ENCODE data around the gene ZNF816.
"Not testable (repeated sequence)": the region's sequence is repeated elsewhere in the genome, so short reads cannot be mapped to it uniquely, and the experiment has no call there.

Gene ZNF816

DNA sequence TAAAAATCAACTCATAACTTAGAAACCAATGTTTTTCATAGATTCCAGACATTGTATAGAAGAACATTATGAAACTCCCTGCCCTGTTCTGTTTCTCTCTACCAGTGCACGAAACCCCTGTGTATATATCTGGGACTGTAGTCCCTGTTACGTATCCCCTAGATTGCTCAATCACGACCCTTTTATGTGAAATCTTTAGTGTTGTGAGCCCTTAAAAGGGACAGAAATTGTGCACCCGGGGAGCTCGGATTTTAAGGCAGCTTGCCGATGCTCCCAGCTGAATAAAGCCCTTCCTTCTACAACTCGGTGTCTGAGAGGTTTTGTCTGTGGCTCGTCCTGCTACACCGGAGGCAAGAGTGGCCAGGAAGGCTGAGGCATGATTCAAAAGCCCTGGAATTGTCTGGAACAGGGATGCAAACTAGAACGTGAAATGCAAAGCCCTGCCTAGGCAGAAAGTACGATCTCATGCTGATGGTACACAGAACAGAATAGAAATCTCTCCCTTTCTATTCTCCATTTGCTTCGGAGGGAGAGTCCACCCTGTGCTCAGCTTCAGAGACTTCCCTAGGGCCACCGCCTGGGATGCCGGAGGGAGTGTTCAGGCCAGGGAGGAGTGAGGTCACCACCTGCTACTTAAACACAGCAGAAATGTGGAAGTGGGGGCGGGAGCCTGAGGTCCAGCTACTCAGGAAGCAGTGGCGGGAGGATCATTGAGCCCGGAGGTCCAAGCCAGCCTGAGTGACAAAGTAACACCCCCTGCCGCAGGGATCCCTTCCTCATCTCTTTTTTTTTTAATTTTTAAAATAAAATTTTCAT lies 38.7 kb downstream of the ZNF816 start:
- no peak for DNase-seq

DNA sequence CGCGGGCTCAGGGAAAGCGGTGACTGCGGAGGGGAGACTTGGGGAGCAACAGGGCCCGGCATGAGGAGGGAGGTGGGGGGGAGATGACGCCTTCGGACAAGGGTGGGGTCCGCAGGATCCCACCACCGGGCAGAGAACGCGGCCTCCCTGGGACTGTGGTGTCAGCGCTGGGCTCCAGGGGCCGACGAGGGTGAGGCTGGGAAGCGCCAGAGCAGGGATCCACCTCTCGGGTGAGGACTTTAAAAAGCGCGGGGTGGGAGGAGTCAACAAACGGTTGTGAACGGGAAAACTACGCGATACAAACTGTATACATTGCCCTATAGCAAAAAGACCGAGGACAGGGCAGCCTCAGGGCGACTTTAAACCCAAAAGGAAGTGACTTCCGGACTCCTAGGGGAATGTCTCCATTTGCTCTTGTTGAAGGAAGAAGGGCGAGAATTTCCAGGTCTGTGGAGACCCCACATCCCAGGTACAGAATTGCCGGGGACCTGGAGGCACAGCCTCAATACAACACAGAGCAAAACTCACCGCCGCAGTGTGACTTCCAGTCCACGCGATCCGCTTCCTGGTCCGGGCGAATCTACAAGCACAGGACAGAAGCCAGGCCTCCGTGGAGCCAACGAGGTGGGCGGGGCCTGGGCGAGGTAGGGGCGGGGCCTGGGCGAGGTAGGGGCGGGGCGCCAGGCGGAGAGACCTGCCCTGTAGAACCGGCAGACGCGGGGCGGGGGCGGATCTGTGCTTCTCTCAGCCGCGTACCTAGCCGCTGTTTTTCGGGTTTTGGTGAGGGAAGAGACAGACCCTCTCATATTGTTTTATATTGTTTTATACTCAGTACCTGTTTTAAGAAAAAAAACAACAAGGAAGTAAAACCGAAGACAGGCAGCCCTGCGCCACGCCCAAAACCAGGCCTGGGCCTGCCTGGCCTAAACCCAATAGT lies 39.6 kb downstream of the ZNF816 start, which contains the start of gene ZNF888:
ZNF888 (minus strand) TSS at position 588 of the 937 bp plus-strand sequence. CDS start 5,555 bp downstream, outside the sequence.
- peak; percentile 90 to 94 for DNase-seq

- DNase-seq, result no peak
These were observed 45.1 kb downstream of the ZNF816 start for GRCh38 chr19:52917531-52917930.

DNA sequence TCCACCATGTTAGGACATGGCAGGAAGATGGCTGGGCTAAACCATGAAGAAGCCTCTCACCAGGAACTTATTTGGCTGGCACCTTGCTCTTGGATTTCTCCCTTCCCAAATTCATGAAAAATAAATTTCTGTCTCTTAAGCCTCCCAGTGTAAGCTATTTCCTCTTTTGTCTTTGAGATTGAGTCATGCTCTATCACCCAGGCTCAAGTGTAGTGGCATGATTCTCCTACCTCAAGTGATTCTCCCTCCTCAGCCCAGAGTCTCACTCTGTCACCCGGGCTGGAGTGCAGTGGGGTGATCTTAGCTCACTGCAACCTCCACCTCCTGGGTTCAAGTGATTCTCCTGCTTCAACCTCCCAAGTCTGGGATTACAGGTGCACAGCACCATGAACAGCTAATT lies 52.0 kb downstream of the ZNF816 start:
- DNase-seq, result no peak

GRCh38 chr19:52904052-52904780 lies 58.5 kb downstream of the ZNF816 start:
- not testable (repeated sequence) for DNase-seq

- DNase-seq, result no peak
These were observed 60.8 kb downstream of the ZNF816 start for GRCh38 chr19:52901842-52902241.

Data from NCI-H526 (cell line).